WTC11 (cell line): ENCODE data around the gene KIAA1671. TPM values are rescaled to one million over a fixed set of nuclear protein-coding genes. Genes with fewer than 3 reads are reported as not detected.
A peak's percentile ranks its signal among the peaks of the same experiment; 100 is the strongest.

Experiments used
- ATAC-seq: fragments of 200-7000 bp; cut with Tn5 transposase; 2 replicates; pipeline ENCODE4 v1.10.0; 2021; ENCODE audit warnings: mild to moderate bottlenecking, moderate library complexity
- CTCF ChIA-PET: fragments of 300-600 bp; sonication (Branson Sonifier 250); formaldehyde crosslinking; loops from one replicate; lab custom pipeline; 2021; ENCODE audit warnings: antibody characterized with exemption; lab: Charles Lee
- POLR2A ChIA-PET: fragments of 350-600 bp; sonication (Branson Sonifier 250); formaldehyde crosslinking; loops from one replicate; lab custom pipeline; 2021; ENCODE audit warnings: antibody characterized with exemption; lab: Charles Lee
- DNase-seq: peaks from one replicate; pipeline ENCODE4 v3.0.0; 2021; ENCODE audit warnings: low spot score
- H3K27ac Mint-ChIP-seq: 2 replicates; pipeline ENCODE4 v1.8.0; 2021; ENCODE audit warnings: mixed read lengths
- H3K27me3 Mint-ChIP-seq: 2 replicates; pipeline ENCODE4 v1.8.0; 2021; ENCODE audit warnings: low read depth, mild to moderate bottlenecking, moderate library complexity, mixed read lengths
- H3K36me3 Mint-ChIP-seq: 2 replicates; pipeline ENCODE4 v1.8.0; 2021; ENCODE audit warnings: mixed read lengths
- H3K4me1 Mint-ChIP-seq: 2 replicates; pipeline ENCODE4 v1.8.0; 2022; ENCODE audit warnings: mixed read lengths
- H3K4me3 Mint-ChIP-seq: 2 replicates; pipeline ENCODE4 v1.8.0; 2021; ENCODE audit warnings: mild to moderate bottlenecking, moderate library complexity, mixed read lengths
- H3K9me3 Mint-ChIP-seq: 2 replicates; pipeline ENCODE4 v1.8.0; 2021; ENCODE audit warnings: mixed read lengths
- AR ChIP-seq: fragments of 250-450 bp; sonication (Bioruptor Pico); IDR thresholded peaks from 2 replicates; pipeline ENCODE4 v1.9.0; 2021; ENCODE audit warnings: mild to moderate bottlenecking
- ATF2 ChIP-seq: sonication (generic); formaldehyde crosslinking; IDR thresholded peaks from 2 replicates; pipeline ENCODE4 v1.8.1; 2022; ENCODE audit warnings: low read depth, missing genetic modification reagents, borderline replicate concordance
- CREM ChIP-seq: sonication (generic); formaldehyde crosslinking; IDR thresholded peaks from 2 replicates; pipeline ENCODE4 v1.8.1; 2022; ENCODE audit warnings: mild to moderate bottlenecking, missing genetic modification reagents, moderate library complexity
- EMX1 ChIP-seq: fragments of 250-450 bp; sonication (Bioruptor Pico); IDR thresholded peaks from 2 replicates; pipeline ENCODE4 v1.8.0; 2021; ENCODE audit warnings: mild to moderate bottlenecking
- ETV6 ChIP-seq: sonication (generic); formaldehyde crosslinking; IDR thresholded peaks from 2 replicates; pipeline ENCODE4 v1.8.1; 2022; ENCODE audit warnings: mild to moderate bottlenecking, missing genetic modification reagents
- JUN ChIP-seq: sonication (generic); formaldehyde crosslinking; IDR thresholded peaks from 2 replicates; pipeline ENCODE4 v1.8.0; 2023; ENCODE audit warnings: mild to moderate bottlenecking, missing genetic modification reagents
- MAX ChIP-seq: sonication (generic); formaldehyde crosslinking; IDR thresholded peaks from 2 replicates; pipeline ENCODE4 v1.8.0; 2022; ENCODE audit warnings: mild to moderate bottlenecking, missing genetic modification reagents
- MLX ChIP-seq: sonication (generic); formaldehyde crosslinking; IDR thresholded peaks from 2 replicates; pipeline ENCODE4 v1.8.1; 2023; ENCODE audit warnings: mild to moderate bottlenecking, missing genetic modification reagents, moderate library complexity
- NR2C2 ChIP-seq: sonication (generic); formaldehyde crosslinking; IDR thresholded peaks from 2 replicates; pipeline ENCODE4 v1.8.0; 2022; ENCODE audit warnings: mild to moderate bottlenecking, missing genetic modification reagents
- NR3C1 ChIP-seq: sonication (generic); formaldehyde crosslinking; conservative IDR thresholded peaks from 2 replicates; pipeline ENCODE4 v1.8.1; 2023; ENCODE audit warnings: low read depth, mild to moderate bottlenecking, missing genetic modification reagents
- ZNF317 ChIP-seq: sonication (generic); formaldehyde crosslinking; IDR thresholded peaks from 2 replicates; pipeline ENCODE4 v1.8.1; 2023; ENCODE audit warnings: low read depth, mild to moderate bottlenecking, moderate library complexity, missing genetic modification reagents, borderline replicate concordance
- ZNF416 ChIP-seq: fragments of 250-450 bp; sonication (Bioruptor Pico); IDR thresholded peaks from 2 replicates; pipeline ENCODE4 v1.9.0; 2021; ENCODE audit warnings: mild to moderate bottlenecking, inconsistent platforms
- total RNA-seq: library from RNA; stranded (reverse); gene quantifications from 3 replicates; pipeline ENCODE4 v1.2.3, GENCODE V29; 2021
- TF ChIP-seq, protein P1 (sequence below): sonication (generic); formaldehyde crosslinking; IDR thresholded peaks from 2 replicates; pipeline ENCODE4 v1.8.0; 2023; ENCODE audit warnings: missing genetic modification reagents, mild to moderate bottlenecking, borderline replicate concordance
- TF ChIP-seq, protein P2 (sequence below): sonication (generic); formaldehyde crosslinking; IDR thresholded peaks from 2 replicates; pipeline ENCODE4 v1.8.0; 2022; ENCODE audit warnings: mild to moderate bottlenecking, missing genetic modification reagents
- TF ChIP-seq, protein P3 (sequence below): fragments of 250-450 bp; sonication (Bioruptor Pico); IDR thresholded peaks from 2 replicates; pipeline ENCODE4 v2.1.2; 2022; ENCODE audit warnings: mild to moderate bottlenecking, moderate library complexity
- TF ChIP-seq, protein P4 (sequence below): sonication (generic); formaldehyde crosslinking; IDR thresholded peaks from 2 replicates; pipeline ENCODE4 v1.8.1; 2022; ENCODE audit warnings: low read depth, mild to moderate bottlenecking, moderate library complexity, missing genetic modification reagents, borderline replicate concordance

The KIAA1671 gene
- total RNA-seq, 1 experiment from 2014 or later = 26.0 TPM

DNA sequence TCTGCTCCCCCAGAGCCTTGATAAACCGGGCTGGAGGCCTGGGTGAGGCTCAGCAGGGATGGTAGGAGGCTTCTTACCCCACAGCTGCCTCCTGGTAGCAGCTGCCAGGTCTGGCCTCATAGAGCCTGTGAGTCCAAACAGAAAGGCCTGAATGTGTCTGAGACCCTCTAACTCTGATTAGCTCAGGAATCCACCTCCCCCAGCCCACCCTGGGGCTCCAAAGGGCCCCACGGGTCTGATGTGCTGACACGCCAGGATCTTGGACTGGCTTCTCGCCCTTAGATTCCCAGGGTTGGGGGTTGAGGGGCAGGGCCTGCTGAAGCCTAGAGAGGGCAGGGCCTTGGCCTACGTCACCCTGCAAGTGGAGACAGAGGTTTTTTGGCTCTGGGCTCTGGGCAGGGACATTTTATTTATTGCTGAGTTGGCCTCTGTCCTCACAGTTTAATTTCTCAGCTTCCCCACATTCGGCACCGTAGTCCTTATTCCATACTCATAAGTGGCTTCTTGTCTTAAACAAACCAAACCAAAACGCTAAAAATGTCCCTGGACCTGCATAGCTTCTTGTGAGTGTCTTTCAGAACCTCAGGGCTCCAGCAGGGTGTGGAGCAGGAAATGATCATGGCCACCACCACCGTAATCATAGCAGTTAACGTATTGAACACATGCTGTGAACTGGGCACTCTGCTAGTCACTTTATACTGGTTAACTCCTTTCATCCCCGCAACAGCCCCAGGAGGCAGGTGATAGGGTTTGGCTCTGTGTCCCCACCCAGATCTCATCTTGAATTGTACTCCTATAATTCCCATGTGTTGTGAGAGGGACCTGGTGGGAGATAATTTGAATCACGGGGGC lies 25.1 kb downstream of the KIAA1671 start (continued):
- TF ChIP-seq MAX = no peak
- no peak for TF ChIP-seq CREM (CRISPR knock-in tag)
- TF ChIP-seq, protein P1, sequence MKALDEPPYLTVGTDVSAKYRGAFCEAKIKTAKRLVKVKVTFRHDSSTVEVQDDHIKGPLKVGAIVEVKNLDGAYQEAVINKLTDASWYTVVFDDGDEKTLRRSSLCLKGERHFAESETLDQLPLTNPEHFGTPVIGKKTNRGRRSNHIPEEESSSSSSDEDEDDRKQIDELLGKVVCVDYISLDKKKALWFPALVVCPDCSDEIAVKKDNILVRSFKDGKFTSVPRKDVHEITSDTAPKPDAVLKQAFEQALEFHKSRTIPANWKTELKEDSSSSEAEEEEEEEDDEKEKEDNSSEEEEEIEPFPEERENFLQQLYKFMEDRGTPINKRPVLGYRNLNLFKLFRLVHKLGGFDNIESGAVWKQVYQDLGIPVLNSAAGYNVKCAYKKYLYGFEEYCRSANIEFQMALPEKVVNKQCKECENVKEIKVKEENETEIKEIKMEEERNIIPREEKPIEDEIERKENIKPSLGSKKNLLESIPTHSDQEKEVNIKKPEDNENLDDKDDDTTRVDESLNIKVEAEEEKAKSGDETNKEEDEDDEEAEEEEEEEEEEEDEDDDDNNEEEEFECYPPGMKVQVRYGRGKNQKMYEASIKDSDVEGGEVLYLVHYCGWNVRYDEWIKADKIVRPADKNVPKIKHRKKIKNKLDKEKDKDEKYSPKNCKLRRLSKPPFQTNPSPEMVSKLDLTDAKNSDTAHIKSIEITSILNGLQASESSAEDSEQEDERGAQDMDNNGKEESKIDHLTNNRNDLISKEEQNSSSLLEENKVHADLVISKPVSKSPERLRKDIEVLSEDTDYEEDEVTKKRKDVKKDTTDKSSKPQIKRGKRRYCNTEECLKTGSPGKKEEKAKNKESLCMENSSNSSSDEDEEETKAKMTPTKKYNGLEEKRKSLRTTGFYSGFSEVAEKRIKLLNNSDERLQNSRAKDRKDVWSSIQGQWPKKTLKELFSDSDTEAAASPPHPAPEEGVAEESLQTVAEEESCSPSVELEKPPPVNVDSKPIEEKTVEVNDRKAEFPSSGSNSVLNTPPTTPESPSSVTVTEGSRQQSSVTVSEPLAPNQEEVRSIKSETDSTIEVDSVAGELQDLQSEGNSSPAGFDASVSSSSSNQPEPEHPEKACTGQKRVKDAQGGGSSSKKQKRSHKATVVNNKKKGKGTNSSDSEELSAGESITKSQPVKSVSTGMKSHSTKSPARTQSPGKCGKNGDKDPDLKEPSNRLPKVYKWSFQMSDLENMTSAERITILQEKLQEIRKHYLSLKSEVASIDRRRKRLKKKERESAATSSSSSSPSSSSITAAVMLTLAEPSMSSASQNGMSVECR (CRISPR knock-in tag) = no peak
- no peak for TF ChIP-seq EMX1 (CRISPR knock-in tag)
- TF ChIP-seq ATF2 = no peak

DNA sequence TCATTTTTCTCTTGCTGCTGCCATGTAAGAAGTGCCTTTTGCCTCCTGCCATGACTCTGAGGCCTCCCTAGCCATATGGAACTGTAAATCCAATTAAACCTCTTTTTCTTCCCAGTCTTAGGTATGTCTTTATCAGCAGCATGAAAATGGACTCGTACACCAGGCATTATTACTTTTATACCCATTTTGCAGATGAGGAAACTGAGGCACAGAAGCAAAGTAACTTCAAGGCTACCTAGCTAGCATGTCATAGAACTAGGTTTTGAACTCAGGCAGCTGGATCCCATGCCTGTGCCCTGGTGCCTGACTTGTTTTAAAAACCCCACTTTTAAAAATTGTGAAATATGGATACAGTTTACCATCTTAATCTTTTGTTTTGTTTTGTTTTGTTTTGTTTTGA lies 25.8 kb downstream of the KIAA1671 start:
- Mint-ChIP-seq H3K27me3 (no peaks in the 10 kb centered on the region), H3K4me1 (peaks cover 40% of the 10 kb centered on the region), H3K4me3 (no peak overlapping the region), H3K27ac (peak overlapping the region; percentile 60), H3K9me3 (no peaks in the 10 kb centered on the region), H3K36me3 (no peaks in the 10 kb centered on the region; the same call in none of the 2 replicates)
- TF ChIP-seq NR2C2 (CRISPR knock-in tag) = no peak
- TF ChIP-seq, protein P2, sequence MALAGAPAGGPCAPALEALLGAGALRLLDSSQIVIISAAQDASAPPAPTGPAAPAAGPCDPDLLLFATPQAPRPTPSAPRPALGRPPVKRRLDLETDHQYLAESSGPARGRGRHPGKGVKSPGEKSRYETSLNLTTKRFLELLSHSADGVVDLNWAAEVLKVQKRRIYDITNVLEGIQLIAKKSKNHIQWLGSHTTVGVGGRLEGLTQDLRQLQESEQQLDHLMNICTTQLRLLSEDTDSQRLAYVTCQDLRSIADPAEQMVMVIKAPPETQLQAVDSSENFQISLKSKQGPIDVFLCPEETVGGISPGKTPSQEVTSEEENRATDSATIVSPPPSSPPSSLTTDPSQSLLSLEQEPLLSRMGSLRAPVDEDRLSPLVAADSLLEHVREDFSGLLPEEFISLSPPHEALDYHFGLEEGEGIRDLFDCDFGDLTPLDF (CRISPR knock-in tag) = no peak
- no peak for TF ChIP-seq MLX (CRISPR knock-in tag)
- no peak for TF ChIP-seq ZNF317 (CRISPR knock-in tag)
- no peak for TF ChIP-seq EMX1 (CRISPR knock-in tag)
- TF ChIP-seq, protein P3, sequence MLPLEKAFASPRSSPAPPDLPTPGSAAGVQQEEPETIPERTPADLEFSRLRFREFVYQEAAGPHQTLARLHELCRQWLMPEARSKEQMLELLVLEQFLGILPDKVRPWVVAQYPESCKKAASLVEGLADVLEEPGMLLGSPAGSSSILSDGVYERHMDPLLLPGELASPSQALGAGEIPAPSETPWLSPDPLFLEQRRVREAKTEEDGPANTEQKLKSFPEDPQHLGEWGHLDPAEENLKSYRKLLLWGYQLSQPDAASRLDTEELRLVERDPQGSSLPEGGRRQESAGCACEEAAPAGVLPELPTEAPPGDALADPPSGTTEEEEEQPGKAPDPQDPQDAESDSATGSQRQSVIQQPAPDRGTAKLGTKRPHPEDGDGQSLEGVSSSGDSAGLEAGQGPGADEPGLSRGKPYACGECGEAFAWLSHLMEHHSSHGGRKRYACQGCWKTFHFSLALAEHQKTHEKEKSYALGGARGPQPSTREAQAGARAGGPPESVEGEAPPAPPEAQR = no peak
- TF ChIP-seq, protein P4, sequence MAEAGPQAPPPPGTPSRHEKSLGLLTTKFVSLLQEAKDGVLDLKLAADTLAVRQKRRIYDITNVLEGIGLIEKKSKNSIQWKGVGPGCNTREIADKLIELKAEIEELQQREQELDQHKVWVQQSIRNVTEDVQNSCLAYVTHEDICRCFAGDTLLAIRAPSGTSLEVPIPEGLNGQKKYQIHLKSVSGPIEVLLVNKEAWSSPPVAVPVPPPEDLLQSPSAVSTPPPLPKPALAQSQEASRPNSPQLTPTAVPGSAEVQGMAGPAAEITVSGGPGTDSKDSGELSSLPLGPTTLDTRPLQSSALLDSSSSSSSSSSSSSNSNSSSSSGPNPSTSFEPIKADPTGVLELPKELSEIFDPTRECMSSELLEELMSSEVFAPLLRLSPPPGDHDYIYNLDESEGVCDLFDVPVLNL = no peak
- no peak for TF ChIP-seq ZNF416 (CRISPR knock-in tag)
- no peak for TF ChIP-seq JUN (CRISPR knock-in tag)
- TF ChIP-seq ETV6 (CRISPR knock-in tag) = no peak
- no peak for TF ChIP-seq NR3C1 (CRISPR knock-in tag)
- no peak for TF ChIP-seq AR (CRISPR knock-in tag)
- no peak for DNase-seq
- POLR2A ChIA-PET = no interaction called here
- no peak for ATAC-seq
- CTCF ChIA-PET = no interaction called here
